Transverse colon (tissue), 4 donors: ENCODE measurements around the gene SYT1. TPM values are rescaled to one million over a fixed set of nuclear protein-coding genes. Genes with fewer than 3 reads are reported as not detected.

ENCODE experiments used
- DNase-seq: peaks from one replicate; pipeline ENCODE4 v3.0.0-alpha.2; 2019
- H3K27ac ChIP-seq, 4 donors: fragments of 200-600 bp; sonication (generic); 2 replicates each; pipeline ENCODE4 v1.5.1; 2016 to 2018; ENCODE audit warnings: inconsistent platforms in 4 of 4
- H3K27me3 ChIP-seq: fragments of 200-600 bp; sonication (generic); 2 replicates; pipeline ENCODE4 v1.5.1; 2017; ENCODE audit warnings: inconsistent platforms
- H3K36me3 ChIP-seq, 4 donors: fragments of 200-600 bp; sonication (generic); 2 replicates each; pipeline ENCODE4 v1.5.1; 2017 to 2019; ENCODE audit warnings: inconsistent platforms in 4 of 4
- H3K4me1 ChIP-seq, 4 donors: fragments of 200-600 bp; sonication (generic); 2 replicates each; pipeline ENCODE4 v1.5.1; 2017 to 2020; ENCODE audit warnings: inconsistent platforms in 4 of 4
- H3K4me3 ChIP-seq, 4 donors: fragments of 200-600 bp; sonication (generic); 1 replicate in 1 of 4; 2 replicates in 3 of 4; pipeline versions ENCODE4 v1.5.1 to v1.6.1; 2017 to 2019; ENCODE audit warnings: inconsistent platforms in 4 of 4
- H3K9me3 ChIP-seq, 2 donors: fragments of 200-600 bp; sonication (generic); 2 replicates each; pipeline ENCODE4 v1.5.1; 2017 to 2019; ENCODE audit warnings: inconsistent platforms in 2 of 2
- EP300 ChIP-seq: sonication (generic); formaldehyde crosslinking; IDR thresholded peaks from one replicate; pipeline ENCODE4 v1.6.1; 2017; ENCODE audit warnings: antibody characterized with exemption, low read depth
- POLR2A ChIP-seq: fragments of 450-650 bp; IDR thresholded peaks from one replicate; pipeline ENCODE4 v1.6.1; 2016; ENCODE audit warnings: antibody characterized with exemption, mild to moderate bottlenecking, moderate library complexity
- POLR2AphosphoS5 ChIP-seq, 3 donors: sonication (generic); formaldehyde crosslinking; IDR thresholded peaks; one replicate each; pipeline ENCODE4 v1.6.1; 2016; ENCODE audit warnings: antibody characterized with exemption in 3 of 3
- WGBS, 2 donors: methylation state at CpG; one replicate each; pipeline ENCODE4 v1.1.5; 2018; ENCODE audit warnings: low coverage in 1 of 2; 5-methylcytosine and 5-hydroxymethylcytosine counted together
- in situ Hi-C, 4 donors: fragments of 200-750 bp; cut with MboI; loops; one replicate each; pipeline versions ENCODE4 v1.15.0 to v1.15.1; 2017; ENCODE audit warnings: low sequenced_read_pairs in 3 of 4, low pct_ligation_motif_present in 1 of 4, low pct_unique_long_range_greater_than_20kb in 1 of 4
- intact Hi-C: fragments of 100-400 bp; cut with DNase I; formaldehyde crosslinking; loops from one replicate; pipeline ENCODE4 v1.15.1; 2023; ENCODE audit warnings: low total_unique reads
- total RNA-seq, 4 donors: library from RNA; depleted of rRNA; stranded (reverse); fragments of >200 nt; gene quantifications; one replicate each; pipeline ENCODE4 v1.1.0, GENCODE V29; 2016
- TF ChIP-seq, protein P1 (sequence below), 5 experiments: fragments of 200-600 bp in 3 of 5; fragments of 450-650 bp in 2 of 5; sonication (generic) in 3 of 5; IDR thresholded peaks; 1 replicate in 2 of 5; 2 replicates in 3 of 5; pipeline ENCODE4 v1.5.1; 2016 to 2017; ENCODE audit warnings: antibody characterized with exemption in 5 of 5, inconsistent platforms in 3 of 5, mild to moderate bottlenecking in 2 of 5, moderate library complexity in 1 of 5

Gene SYT1
- total RNA-seq, 4 donors from 2014 or later, result 0.60 to 4.9 (median 2.1) TPM

DNA sequence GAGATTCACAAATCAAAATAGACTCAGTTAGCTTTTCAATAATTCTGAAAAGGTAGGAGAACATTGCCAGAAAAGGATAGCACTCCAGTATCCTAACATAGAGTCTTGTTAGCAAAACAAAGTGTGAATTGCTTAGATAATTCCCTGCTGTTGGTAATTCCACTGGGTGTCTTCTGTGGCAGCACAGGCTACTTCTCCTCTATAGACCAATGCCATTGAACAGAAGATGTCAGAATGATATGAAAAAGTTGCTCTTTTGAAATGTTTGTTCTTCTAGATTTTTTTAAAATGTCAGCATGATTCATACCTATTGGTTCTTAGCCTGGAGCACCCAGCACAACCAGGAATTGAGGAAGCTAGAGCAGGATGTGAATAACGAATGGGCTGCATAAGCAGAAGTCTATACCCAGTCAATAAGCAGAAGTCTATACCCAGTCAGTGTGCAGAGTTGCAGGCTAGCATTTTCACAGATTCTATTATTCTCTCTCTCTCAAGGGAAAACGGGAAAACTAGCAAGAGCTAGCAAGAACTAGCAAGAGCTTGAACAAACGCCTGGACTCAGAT, 112.8 kb downstream of the SYT1 start:
- intact Hi-C loops, result no loop called here
- no peaks in the 10 kb centered on the region for H3K36me3 ChIP-seq
- in situ Hi-C loops, result no loop called here
- TF ChIP-seq EP300 (no peak), POLR2A (no peak), POLR2AphosphoS5 (IDR thresholded peaks at IDR 0.05) (no peak)
- TF ChIP-seq, protein P1, sequence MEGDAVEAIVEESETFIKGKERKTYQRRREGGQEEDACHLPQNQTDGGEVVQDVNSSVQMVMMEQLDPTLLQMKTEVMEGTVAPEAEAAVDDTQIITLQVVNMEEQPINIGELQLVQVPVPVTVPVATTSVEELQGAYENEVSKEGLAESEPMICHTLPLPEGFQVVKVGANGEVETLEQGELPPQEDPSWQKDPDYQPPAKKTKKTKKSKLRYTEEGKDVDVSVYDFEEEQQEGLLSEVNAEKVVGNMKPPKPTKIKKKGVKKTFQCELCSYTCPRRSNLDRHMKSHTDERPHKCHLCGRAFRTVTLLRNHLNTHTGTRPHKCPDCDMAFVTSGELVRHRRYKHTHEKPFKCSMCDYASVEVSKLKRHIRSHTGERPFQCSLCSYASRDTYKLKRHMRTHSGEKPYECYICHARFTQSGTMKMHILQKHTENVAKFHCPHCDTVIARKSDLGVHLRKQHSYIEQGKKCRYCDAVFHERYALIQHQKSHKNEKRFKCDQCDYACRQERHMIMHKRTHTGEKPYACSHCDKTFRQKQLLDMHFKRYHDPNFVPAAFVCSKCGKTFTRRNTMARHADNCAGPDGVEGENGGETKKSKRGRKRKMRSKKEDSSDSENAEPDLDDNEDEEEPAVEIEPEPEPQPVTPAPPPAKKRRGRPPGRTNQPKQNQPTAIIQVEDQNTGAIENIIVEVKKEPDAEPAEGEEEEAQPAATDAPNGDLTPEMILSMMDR (IDR thresholded peaks at IDR 0.05), result no peak
- H3K9me3 ChIP-seq, result no peaks in the 10 kb centered on the region
- H3K27me3 ChIP-seq, result no peaks in the 10 kb centered on the region
- 40 to 60% methylated on average over 3 of the region's 3 CpGs for WGBS, 2 donors
- H3K4me3 ChIP-seq, result no peak overlapping the region
- no peak overlapping the region for H3K27ac ChIP-seq
- H3K4me1 ChIP-seq, result no peaks in the 10 kb centered on the region
- no peak for DNase-seq

DNA sequence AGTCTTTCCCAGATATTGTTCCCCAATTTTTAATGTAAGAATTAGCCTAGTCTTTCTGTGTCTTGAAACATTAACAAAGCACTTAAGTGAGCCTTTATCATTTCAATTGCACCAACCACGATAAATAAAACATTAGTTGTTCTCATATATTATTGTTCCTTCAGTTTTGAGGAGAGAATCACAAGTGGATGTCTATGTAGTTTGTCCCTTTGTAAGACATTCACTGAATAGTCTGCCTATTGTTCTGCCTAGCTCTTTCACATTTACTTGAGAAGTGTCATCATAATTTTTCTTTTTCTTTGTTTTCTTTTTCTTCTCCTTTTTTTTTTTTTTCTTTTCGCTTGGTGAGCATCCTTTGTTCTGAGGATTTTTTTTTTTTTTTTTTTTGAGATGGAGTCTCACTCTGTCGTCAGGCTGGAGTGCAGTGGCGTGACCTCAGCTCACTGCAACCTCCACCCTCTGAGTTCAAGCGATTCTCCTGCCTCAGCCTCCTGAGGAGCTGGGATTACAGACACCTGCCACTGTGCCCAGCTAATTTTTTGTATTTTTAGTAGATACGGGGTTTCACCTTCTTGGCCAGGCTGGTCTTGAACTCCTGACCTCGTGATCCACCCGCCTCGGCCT, 129.7 kb downstream of the SYT1 start:
- intact Hi-C loops (no loop called here), in situ Hi-C loops (no loop called here)
- H3K27ac ChIP-seq, result no peak overlapping the region
- no peak overlapping the region for H3K4me3 ChIP-seq
- H3K36me3 ChIP-seq, result no peaks in the 10 kb centered on the region
- no peaks in the 10 kb centered on the region for H3K9me3 ChIP-seq
- no peaks in the 10 kb centered on the region for H3K27me3 ChIP-seq
- H3K4me1 ChIP-seq, result no peaks in the 10 kb centered on the region
- no peak for DNase-seq
- WGBS, 2 donors, result 87 to 94% methylated on average over 4 to 9 of the region's 9 CpGs
- TF ChIP-seq POLR2A, result no peak
- TF ChIP-seq, protein P1 (IDR thresholded peaks at IDR 0.05), result no peak
- TF ChIP-seq EP300, result no peak

DNA sequence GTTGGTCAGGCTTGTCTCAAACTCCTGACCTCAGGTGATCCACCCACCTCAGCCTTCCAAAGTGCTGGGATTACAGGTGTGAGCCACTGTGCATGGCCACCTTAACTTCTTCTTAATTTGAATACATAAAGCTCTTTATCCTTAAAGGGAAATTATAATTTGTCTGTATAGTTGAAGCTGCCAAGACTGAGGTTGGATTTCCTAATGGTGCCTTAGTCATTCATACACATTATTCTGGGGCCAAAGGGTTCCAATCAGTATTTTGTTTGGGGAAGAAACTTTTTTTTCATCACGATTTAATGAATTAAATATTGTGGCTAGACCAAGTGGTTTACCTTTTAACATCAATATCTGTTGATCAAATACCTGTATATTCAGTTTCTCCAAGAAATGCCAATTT, 135.9 kb downstream of the SYT1 start:
- Histone ChIP-seq H3K27ac (no peak overlapping the region), H3K4me1 (no peaks in the 10 kb centered on the region), H3K9me3 (no peaks in the 10 kb centered on the region), H3K36me3 (no peaks in the 10 kb centered on the region), H3K27me3 (no peaks in the 10 kb centered on the region), H3K4me3 (no peak overlapping the region)
- in situ Hi-C loops, result no loop called here
- TF ChIP-seq POLR2A, result no peak
- TF ChIP-seq, protein P1 (IDR thresholded peaks at IDR 0.05), result no peak
- no peak for TF ChIP-seq EP300
- TF ChIP-seq POLR2AphosphoS5 (IDR thresholded peaks at IDR 0.05), result no peak
- intact Hi-C loops, result no loop called here
- no peak for DNase-seq
- 67 to 71% methylated on average over 1 of the region's 1 CpG for WGBS, 2 donors

DNA sequence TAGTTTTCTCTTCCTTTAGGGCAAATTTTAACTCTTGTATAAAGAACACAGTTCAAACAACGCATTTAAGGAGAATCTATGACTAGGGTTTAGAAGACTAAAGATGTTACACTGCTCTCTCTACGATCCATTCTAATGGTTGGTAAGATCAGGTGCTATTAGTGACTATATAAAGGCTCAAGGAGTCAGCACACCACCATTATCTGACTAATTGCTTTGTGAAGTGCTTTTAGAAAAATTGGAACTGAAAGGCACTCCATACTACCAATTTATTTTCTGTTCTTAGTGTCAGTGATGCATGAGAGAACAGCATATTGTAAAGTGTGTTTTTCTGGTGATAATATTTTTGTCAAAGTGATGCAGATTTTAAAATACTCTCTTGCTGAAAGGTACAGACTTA, 136.8 kb downstream of the SYT1 start:
- 83 to 93% methylated on average over 2 of the region's 2 CpGs for WGBS, 2 donors
- H3K36me3 ChIP-seq, result no peaks in the 10 kb centered on the region
- DNase-seq, result no peak
- intact Hi-C loops, result no loop called here
- in situ Hi-C loops, result no loop called here
- TF ChIP-seq, protein P1 (IDR thresholded peaks at IDR 0.05), result no peak
- no peak for TF ChIP-seq POLR2A
- no peak for TF ChIP-seq POLR2AphosphoS5 (IDR thresholded peaks at IDR 0.05)
- TF ChIP-seq EP300, result no peak
- H3K27me3 ChIP-seq, result no peaks in the 10 kb centered on the region
- no peaks in the 10 kb centered on the region for H3K9me3 ChIP-seq
- H3K4me1 ChIP-seq, result no peaks in the 10 kb centered on the region
- H3K4me3 ChIP-seq, result no peak overlapping the region
- no peak overlapping the region for H3K27ac ChIP-seq
